Measurements from ENCODE around the gene DENND6B. TPM values are rescaled to one million over a fixed set of nuclear protein-coding genes. Genes with fewer than 3 reads are reported as not detected.

Gene DENND6B
- total RNA-seq, 1 experiment from 2014 or later, result 2.5 TPM

DNA sequence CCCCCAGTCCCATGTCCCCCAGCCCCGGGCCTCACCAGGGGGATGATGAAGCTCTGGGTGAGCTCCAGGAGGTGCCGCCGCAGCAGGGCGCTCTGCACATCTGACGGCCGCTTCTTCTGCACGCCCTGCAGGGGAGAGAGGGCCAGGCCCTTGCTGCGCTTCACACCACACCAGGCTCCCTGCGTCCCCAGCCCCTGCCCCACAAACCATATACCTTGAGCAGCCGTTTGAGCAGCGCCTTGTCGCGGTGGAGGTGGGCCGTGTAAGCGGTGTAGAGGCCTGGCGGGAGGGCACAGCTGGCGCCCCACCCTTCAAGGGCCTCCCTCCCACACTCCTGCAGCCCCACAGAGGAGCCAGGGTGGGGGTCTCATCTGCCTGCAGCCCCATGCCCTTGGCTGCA lies 13.2 kb downstream of the DENND6B start:
- no peaks in the 10 kb centered on the region for H3K36me3 Mint-ChIP-seq
- ATAC-seq, result no peak
- DNase-seq (ENCODE audit: low spot score), result no peak
- H3K4me1 Mint-ChIP-seq, result peaks cover 11% of the 10 kb centered on the region
- TF ChIP-seq ZNF138 (CRISPR knock-in tag; conservative IDR thresholded peaks at IDR 0.05) (no peak), EMX1 (CRISPR knock-in tag; IDR thresholded peaks at IDR 0.05) (no peak), ZNF232 (CRISPR knock-in tag; IDR thresholded peaks at IDR 0.05) (no peak), NR1H2 (CRISPR knock-in tag; IDR thresholded peaks at IDR 0.05) (no peak), ZNF121 (CRISPR knock-in tag; IDR thresholded peaks at IDR 0.05) (no peak), ZNF396 (CRISPR knock-in tag; IDR thresholded peaks at IDR 0.05; ENCODE audit: borderline replicate concordance) (no peak), MXD4 (CRISPR knock-in tag; IDR thresholded peaks at IDR 0.05; ENCODE audit: borderline replicate concordance) (no peak), FOXK1 (CRISPR knock-in tag; IDR thresholded peaks at IDR 0.05) (no peak), PRRX2 (CRISPR knock-in tag; IDR thresholded peaks at IDR 0.05) (no peak), ZBTB21 (CRISPR knock-in tag; IDR thresholded peaks at IDR 0.05; ENCODE audit: borderline replicate concordance) (no peak), SMAD3 (CRISPR knock-in tag; IDR thresholded peaks at IDR 0.05; ENCODE audit: borderline replicate concordance) (no peak), GABPB1 (CRISPR knock-in tag; IDR thresholded peaks at IDR 0.05) (no peak), OVOL2 (CRISPR knock-in tag; IDR thresholded peaks at IDR 0.05; ENCODE audit: borderline replicate concordance) (no peak)
- TF ChIP-seq, protein P1, sequence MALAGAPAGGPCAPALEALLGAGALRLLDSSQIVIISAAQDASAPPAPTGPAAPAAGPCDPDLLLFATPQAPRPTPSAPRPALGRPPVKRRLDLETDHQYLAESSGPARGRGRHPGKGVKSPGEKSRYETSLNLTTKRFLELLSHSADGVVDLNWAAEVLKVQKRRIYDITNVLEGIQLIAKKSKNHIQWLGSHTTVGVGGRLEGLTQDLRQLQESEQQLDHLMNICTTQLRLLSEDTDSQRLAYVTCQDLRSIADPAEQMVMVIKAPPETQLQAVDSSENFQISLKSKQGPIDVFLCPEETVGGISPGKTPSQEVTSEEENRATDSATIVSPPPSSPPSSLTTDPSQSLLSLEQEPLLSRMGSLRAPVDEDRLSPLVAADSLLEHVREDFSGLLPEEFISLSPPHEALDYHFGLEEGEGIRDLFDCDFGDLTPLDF (CRISPR knock-in tag; IDR thresholded peaks at IDR 0.05), result no peak
- TF ChIP-seq, protein P2, sequence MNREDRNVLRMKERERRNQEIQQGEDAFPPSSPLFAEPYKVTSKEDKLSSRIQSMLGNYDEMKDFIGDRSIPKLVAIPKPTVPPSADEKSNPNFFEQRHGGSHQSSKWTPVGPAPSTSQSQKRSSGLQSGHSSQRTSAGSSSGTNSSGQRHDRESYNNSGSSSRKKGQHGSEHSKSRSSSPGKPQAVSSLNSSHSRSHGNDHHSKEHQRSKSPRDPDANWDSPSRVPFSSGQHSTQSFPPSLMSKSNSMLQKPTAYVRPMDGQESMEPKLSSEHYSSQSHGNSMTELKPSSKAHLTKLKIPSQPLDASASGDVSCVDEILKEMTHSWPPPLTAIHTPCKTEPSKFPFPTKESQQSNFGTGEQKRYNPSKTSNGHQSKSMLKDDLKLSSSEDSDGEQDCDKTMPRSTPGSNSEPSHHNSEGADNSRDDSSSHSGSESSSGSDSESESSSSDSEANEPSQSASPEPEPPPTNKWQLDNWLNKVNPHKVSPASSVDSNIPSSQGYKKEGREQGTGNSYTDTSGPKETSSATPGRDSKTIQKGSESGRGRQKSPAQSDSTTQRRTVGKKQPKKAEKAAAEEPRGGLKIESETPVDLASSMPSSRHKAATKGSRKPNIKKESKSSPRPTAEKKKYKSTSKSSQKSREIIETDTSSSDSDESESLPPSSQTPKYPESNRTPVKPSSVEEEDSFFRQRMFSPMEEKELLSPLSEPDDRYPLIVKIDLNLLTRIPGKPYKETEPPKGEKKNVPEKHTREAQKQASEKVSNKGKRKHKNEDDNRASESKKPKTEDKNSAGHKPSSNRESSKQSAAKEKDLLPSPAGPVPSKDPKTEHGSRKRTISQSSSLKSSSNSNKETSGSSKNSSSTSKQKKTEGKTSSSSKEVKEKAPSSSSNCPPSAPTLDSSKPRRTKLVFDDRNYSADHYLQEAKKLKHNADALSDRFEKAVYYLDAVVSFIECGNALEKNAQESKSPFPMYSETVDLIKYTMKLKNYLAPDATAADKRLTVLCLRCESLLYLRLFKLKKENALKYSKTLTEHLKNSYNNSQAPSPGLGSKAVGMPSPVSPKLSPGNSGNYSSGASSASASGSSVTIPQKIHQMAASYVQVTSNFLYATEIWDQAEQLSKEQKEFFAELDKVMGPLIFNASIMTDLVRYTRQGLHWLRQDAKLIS (CRISPR knock-in tag; IDR thresholded peaks at IDR 0.05; ENCODE audit: borderline replicate concordance), result no peak
- TF ChIP-seq, protein P3, sequence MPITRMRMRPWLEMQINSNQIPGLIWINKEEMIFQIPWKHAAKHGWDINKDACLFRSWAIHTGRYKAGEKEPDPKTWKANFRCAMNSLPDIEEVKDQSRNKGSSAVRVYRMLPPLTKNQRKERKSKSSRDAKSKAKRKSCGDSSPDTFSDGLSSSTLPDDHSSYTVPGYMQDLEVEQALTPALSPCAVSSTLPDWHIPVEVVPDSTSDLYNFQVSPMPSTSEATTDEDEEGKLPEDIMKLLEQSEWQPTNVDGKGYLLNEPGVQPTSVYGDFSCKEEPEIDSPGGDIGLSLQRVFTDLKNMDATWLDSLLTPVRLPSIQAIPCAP (CRISPR knock-in tag; IDR thresholded peaks at IDR 0.05), result no peak
- TF ChIP-seq, protein P4, sequence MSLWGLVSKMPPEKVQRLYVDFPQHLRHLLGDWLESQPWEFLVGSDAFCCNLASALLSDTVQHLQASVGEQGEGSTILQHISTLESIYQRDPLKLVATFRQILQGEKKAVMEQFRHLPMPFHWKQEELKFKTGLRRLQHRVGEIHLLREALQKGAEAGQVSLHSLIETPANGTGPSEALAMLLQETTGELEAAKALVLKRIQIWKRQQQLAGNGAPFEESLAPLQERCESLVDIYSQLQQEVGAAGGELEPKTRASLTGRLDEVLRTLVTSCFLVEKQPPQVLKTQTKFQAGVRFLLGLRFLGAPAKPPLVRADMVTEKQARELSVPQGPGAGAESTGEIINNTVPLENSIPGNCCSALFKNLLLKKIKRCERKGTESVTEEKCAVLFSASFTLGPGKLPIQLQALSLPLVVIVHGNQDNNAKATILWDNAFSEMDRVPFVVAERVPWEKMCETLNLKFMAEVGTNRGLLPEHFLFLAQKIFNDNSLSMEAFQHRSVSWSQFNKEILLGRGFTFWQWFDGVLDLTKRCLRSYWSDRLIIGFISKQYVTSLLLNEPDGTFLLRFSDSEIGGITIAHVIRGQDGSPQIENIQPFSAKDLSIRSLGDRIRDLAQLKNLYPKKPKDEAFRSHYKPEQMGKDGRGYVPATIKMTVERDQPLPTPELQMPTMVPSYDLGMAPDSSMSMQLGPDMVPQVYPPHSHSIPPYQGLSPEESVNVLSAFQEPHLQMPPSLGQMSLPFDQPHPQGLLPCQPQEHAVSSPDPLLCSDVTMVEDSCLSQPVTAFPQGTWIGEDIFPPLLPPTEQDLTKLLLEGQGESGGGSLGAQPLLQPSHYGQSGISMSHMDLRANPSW (CRISPR knock-in tag; conservative IDR thresholded peaks at IDR 0.05; ENCODE audit: low read depth), result no peak
- TF ChIP-seq, protein P5, sequence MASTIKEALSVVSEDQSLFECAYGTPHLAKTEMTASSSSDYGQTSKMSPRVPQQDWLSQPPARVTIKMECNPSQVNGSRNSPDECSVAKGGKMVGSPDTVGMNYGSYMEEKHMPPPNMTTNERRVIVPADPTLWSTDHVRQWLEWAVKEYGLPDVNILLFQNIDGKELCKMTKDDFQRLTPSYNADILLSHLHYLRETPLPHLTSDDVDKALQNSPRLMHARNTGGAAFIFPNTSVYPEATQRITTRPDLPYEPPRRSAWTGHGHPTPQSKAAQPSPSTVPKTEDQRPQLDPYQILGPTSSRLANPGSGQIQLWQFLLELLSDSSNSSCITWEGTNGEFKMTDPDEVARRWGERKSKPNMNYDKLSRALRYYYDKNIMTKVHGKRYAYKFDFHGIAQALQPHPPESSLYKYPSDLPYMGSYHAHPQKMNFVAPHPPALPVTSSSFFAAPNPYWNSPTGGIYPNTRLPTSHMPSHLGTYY (CRISPR knock-in tag; IDR thresholded peaks at IDR 0.05), result no peak
- TF ChIP-seq, protein P6, sequence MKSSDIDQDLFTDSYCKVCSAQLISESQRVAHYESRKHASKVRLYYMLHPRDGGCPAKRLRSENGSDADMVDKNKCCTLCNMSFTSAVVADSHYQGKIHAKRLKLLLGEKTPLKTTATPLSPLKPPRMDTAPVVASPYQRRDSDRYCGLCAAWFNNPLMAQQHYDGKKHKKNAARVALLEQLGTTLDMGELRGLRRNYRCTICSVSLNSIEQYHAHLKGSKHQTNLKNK (CRISPR knock-in tag; IDR thresholded peaks at IDR 0.05), result no peak
- TF ChIP-seq, protein P7, sequence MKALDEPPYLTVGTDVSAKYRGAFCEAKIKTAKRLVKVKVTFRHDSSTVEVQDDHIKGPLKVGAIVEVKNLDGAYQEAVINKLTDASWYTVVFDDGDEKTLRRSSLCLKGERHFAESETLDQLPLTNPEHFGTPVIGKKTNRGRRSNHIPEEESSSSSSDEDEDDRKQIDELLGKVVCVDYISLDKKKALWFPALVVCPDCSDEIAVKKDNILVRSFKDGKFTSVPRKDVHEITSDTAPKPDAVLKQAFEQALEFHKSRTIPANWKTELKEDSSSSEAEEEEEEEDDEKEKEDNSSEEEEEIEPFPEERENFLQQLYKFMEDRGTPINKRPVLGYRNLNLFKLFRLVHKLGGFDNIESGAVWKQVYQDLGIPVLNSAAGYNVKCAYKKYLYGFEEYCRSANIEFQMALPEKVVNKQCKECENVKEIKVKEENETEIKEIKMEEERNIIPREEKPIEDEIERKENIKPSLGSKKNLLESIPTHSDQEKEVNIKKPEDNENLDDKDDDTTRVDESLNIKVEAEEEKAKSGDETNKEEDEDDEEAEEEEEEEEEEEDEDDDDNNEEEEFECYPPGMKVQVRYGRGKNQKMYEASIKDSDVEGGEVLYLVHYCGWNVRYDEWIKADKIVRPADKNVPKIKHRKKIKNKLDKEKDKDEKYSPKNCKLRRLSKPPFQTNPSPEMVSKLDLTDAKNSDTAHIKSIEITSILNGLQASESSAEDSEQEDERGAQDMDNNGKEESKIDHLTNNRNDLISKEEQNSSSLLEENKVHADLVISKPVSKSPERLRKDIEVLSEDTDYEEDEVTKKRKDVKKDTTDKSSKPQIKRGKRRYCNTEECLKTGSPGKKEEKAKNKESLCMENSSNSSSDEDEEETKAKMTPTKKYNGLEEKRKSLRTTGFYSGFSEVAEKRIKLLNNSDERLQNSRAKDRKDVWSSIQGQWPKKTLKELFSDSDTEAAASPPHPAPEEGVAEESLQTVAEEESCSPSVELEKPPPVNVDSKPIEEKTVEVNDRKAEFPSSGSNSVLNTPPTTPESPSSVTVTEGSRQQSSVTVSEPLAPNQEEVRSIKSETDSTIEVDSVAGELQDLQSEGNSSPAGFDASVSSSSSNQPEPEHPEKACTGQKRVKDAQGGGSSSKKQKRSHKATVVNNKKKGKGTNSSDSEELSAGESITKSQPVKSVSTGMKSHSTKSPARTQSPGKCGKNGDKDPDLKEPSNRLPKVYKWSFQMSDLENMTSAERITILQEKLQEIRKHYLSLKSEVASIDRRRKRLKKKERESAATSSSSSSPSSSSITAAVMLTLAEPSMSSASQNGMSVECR (CRISPR knock-in tag; IDR thresholded peaks at IDR 0.05; ENCODE audit: borderline replicate concordance), result no peak
- ChIA-PET POLR2A (no interaction called here), CTCF (interaction anchor here (0.7 to 0.9 kb wide), 2 partner anchors 23 to 40 kb away, joined by 3 read pairs; no protein-coding TSS in a partner anchor)
- H3K27ac Mint-ChIP-seq, result no peak overlapping the region
- H3K9me3 Mint-ChIP-seq, result no peaks in the 10 kb centered on the region
- H3K4me3 Mint-ChIP-seq, result no peak overlapping the region
- H3K27me3 Mint-ChIP-seq (ENCODE audit: low read depth), result no peaks in the 10 kb centered on the region; the same call in 1 of the 2 replicates

Measured in WTC11 (cell line).